Activated CD4-positive, CD25-positive, alpha-beta regulatory T cell (primary cell): Measurements from ENCODE around the gene TSFM.
"Not testable (repeated sequence)": the region's sequence is repeated elsewhere in the genome, so short reads cannot be mapped to it uniquely, and the experiment has no call there.

Source experiments
- DNase-seq, 4 experiments: peaks; one replicate each; lab custom pipeline; 2025; lab: John Stamatoyannopoulos, UW

The TSFM gene

GRCh38 chr12:57815177-57816000 lies 32.8 kb downstream of the TSFM start:
- no peak for DNase-seq

DNA sequence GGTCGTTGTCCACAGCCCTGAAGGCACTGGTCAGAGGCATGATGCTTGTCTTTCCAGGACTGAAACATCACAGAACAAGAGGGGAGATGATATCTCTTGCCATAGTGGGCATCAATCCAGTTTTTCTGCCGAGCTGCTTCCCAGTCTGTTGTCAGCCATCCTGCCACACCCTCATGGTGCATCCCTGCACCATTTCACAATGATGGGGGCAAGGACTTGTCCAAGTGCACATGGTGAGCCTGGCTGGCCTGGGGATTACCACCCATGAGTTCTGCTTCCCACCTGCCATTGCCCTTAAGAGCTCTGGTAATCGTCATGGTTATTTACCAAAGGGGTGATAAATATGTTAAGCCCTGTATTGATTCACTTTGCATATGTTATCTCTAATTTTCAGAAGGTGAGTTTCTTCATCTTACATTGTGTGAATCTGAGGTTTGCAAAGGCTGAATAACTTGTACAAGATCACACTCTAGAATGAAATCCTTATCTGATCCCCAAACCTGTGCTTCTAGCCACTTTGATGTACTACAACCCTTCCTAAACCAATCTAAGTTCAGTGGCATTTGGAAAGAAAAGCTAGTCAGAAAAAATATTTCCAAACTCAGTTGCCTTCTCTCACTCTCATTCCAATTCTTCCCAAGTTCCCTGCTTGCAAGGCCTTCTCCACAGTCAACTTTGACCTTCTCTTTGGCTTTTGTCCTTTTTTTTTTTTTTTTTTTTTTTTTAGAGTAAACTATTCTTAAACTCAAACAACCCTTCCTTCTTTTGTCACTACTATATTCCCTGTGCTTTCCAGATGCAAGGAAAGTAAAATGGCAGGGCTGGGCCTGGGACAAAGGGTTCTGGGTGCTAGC lies 33.6 kb downstream of the TSFM start:
- no peak for DNase-seq

GRCh38 chr12:57816855-57817151 lies 34.2 kb downstream of the TSFM start:
- no peak for DNase-seq

DNA sequence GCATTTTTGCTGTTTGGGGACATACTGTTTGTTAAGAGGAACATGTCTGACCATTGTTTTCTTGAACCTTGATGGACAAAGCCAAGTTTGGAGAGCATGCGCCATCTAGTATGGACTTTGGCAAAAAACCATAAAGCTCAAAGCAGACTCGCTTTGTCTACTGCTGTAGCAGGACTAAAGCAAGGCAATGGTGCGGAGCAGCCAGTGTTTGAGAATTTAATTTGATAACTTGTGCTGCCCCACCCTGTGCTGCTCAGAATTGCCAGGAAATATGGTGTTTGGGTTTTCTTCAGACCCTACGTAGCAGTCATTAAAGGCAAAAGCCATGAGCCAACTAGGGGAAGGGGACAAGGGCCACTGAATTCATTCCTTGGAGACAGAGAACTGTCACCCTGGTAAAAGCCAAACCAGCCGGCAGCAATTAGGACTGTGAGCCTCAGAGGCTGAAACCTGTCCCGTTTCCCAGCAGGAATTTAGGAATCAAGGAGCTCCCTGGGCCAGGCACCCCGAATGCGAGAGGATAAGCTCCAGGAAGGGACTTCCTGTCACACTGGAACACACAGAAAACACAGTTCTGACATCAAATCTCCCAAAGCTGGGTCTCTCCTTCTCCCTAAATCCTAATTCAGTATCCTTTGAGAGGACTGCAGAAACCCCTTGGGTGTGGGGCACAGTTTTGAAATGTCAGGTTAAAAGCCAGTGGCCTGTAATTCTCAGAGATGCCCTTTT lies 34.8 kb downstream of the TSFM start:
- DNase-seq: no peak

- not testable (repeated sequence) for DNase-seq
Observed at GRCh38 chr12:57817990-57818331, 35.4 kb downstream of the TSFM start.

DNA sequence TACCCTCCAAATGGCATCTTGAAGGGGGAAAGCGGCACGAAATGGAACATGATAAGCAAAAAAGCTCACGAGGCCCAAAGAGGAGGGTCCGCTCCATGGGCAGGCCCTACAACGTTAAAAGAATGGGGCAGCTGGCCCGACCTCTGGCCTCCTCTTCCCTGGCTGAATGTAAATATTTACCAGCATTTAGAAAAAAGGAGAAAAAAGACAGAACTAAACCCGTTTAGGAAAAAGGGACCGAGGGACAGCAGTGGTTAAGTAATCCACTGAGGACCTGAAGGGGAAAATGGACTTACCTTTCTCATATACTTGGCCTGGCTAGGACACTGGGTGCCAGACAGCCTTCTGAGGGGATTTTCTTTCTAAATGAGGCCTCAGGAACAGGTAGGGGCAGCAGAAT lies 37.5 kb downstream of the TSFM start:
- DNase-seq: not testable (repeated sequence)

GRCh38 chr12:57821015-57821414 lies 38.4 kb downstream of the TSFM start:
- not testable (repeated sequence) for DNase-seq

DNA sequence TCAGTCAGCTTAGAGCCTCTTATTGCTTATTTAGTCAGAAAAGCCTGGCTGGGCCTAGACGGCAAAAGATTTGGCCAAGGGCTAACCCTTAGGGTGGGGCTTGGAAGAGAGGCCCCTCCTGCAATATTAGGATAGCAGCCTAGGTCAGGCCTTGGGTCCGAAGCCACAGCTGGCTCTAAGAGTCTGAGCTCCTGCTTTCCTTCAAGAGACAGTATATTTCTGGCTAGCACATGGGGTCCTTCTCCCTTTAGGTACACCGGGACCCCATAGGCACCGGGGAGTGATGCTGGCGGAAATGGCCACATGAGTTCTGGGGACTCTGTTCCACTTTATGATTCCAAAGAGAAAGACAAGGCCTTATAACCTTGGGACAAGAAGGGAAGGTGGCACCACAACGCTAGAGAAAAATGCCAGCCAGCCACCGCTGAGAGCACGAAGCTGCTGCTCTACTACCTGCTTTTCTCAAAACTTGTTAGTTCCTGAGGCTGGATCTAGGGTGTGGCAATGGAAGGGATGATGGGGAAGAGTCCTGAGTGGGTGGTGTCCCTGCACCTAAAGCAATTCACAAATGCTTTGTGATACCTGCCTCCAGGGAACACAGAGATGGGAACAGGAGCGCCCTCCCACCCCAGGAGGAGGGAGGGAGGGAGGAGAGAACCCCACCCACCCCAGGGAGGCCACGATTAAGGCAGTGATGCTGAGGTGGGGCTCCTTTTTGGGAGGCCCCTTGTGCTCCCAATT lies 39.1 kb downstream of the TSFM start:
- no peak for DNase-seq

- no peak for DNase-seq
Observed at GRCh38 chr12:57822392-57823130, 40.0 kb downstream of the TSFM start.

DNA sequence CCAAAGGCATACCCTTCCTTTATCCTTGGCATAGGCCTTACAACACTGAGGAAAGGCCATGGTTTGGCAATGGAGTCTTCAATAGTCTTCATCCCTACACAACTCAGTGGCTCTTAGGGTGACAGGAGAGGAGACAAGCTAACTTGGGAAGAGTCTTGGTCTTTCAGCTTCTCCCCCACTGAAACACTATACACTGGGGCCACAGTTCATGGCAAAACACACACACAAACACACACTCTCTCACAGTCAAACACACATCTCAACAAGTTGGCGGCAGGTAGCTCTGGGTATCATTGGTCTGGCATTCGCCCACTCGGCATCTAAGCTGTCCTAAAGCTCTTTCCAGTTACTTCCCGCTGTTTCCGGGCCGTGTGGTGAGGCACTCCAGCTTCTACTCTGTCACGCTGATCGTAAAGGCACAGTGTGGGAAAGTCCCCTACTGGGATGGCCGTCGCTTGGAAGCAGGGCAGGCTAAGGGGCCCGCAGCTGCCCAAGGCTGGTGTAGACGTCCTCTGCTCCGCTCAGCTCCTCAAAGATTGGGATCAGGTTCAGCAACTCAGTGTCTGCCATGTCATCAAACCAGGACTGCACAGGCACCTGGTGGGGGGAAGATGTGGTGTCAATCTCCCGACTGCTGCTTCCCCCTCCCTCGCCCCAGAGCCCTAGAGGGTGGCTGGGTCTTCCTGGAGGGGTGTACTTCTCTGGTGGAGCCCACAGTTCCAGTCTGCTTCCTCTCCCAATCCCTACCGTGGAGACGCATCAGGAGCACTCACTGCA lies 40.7 kb downstream of the TSFM start:
- no peak for DNase-seq

- DNase-seq: no peak
Observed at GRCh38 chr12:57823908-57824640, 41.5 kb downstream of the TSFM start.

DNA sequence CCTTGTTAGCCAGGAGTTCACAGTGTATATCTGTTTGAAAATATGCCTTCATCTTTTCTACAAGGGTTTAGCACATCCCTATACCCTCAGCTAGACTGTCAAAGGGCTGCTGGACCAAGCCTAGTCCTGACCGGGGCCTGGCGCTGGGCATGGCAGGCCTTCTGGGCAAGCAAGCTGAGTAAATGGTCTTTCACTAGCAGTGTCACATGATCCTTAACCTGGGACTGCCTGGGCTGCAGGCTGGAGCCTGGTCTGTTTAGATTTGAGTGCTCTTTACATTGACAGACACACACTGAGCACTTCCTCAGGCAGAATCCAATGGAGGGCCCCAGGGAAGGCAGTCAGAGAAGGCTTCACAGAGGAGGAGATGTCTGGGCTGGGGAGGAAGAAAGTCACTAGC lies 42.9 kb downstream of the TSFM start:
- DNase-seq: no peak

DNA sequence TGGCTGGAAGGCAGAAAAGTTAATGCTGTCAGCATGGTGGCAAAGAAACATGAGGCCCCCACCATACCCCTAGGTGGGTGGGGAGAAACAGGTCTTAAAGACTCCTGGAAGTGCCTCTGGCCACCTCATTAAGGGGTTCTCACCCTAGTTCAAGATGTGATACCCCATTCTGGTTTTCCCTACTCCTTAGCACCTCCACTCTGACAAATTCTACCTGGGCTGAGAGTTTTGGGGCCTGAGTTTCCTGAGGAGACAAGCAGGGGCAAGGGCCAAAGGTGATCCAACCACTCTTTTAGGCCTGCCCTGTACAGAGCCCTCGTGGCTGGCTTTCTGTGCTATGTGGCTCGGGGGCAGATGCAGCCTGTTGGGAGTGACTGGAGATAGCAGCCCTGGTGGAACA lies 43.8 kb downstream of the TSFM start:
- no peak for DNase-seq

- no peak for DNase-seq
Observed at GRCh38 chr12:57826966-57827365, 44.4 kb downstream of the TSFM start.

GRCh38 chr12:57829025-57829777 lies 46.6 kb downstream of the TSFM start:
- DNase-seq: no peak

GRCh38 chr12:57830393-57830792 lies 47.8 kb downstream of the TSFM start:
- no peak for DNase-seq

GRCh38 chr12:57832966-57833365 lies 50.4 kb downstream of the TSFM start:
- DNase-seq: no peak

DNA sequence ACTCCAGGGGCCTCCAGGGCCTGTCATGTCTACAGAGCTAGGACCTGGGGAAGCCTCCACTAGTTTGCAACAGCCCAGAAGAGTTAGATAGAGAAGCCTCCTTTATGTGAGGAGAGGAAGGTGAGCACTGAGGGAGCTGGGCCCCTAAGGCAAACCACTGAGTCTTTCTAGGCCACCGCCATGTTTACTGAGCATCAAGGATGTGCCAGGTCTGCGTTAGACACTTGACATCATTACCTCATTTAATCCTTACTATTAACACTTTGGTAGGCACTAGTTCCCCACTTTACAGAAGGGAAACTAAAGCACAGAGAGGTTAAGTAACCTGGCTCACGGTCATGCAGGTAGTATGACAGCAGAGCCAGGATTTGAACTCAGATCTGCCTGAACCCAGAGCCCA lies 51.1 kb downstream of the TSFM start:
- no peak for DNase-seq
